IMR-90 (cell line): ENCODE measurements around the gene SLC17A3. TPM values are rescaled to one million over a fixed set of nuclear protein-coding genes. Genes with fewer than 3 reads are reported as not detected.

ENCODE experiments used
- ATAC-seq: fragments of 200-7000 bp; cut with Tn5 transposase; 2 replicates; pipeline ENCODE4 v1.9.1; 2020; ENCODE audit warnings: low read depth, mild to moderate bottlenecking, moderate library complexity
- BruUV-seq: library from RNA; stranded (reverse); fragments of 400-500 nt; replicated peaks from 2 replicates; lab custom pipeline; 2021; lab: Mats Ljungman, UMichigan
- CTCF ChIA-PET: fragments of 300-600 bp; formaldehyde crosslinking; extraction: SDS; loops from one replicate; lab custom pipeline; 2021; ENCODE audit warnings: antibody characterized with exemption; lab: Yijun Ruan, JAX
- POLR2A ChIA-PET: fragments of 300-600 bp; sonication (Branson Sonifier 250); formaldehyde crosslinking; loops from one replicate; lab custom pipeline; 2022; ENCODE audit warnings: antibody characterized with exemption; ENCODE audit not compliant: unreplicated experiment; lab: Charles Lee
- DNase-seq: peaks from one replicate; pipeline ENCODE4 v3.0.0; 2013
- H2AFZ ChIP-seq: replicated peaks from 2 replicates; pipeline ENCODE3; 2013; ENCODE audit warnings: low read length, mild to moderate bottlenecking; ENCODE audit not compliant: poor library complexity
- H2AK5ac ChIP-seq: 2 replicates; pipeline ENCODE4 v1.6.1; 2013; ENCODE audit warnings: low read depth, low read length, inconsistent platforms
- H2AK9ac ChIP-seq: replicated peaks from 2 replicates; pipeline ENCODE3; 2013; ENCODE audit warnings: mild to moderate bottlenecking, low read depth, low read length, moderate library complexity; ENCODE audit not compliant: poor library complexity
- H2BK120ac ChIP-seq: 2 replicates; pipeline ENCODE4 v1.6.1; 2013; ENCODE audit warnings: low read depth, low read length, inconsistent platforms
- H2BK15ac ChIP-seq: 3 replicates; pipeline ENCODE4 v1.6.1; 2013; ENCODE audit warnings: low read depth, low read length, inconsistent platforms
- H2BK20ac ChIP-seq: 2 replicates; pipeline ENCODE4 v1.6.1; 2013; ENCODE audit warnings: low read depth, mild to moderate bottlenecking, inconsistent platforms, low read length, moderate library complexity
- H2BK5ac ChIP-seq: 2 replicates; pipeline ENCODE4 v1.6.1; 2013; ENCODE audit warnings: mild to moderate bottlenecking, low read depth, low read length, inconsistent platforms; ENCODE audit not compliant: poor library complexity, severe bottlenecking
- H3K14ac ChIP-seq: replicated peaks from 2 replicates; pipeline ENCODE4 v1.6.1; 2013; ENCODE audit warnings: low read depth, low read length, inconsistent platforms
- H3K18ac ChIP-seq: 2 replicates; pipeline ENCODE4 v1.6.1; 2013; ENCODE audit warnings: low read depth, low read length, control low read depth
- H3K23ac ChIP-seq: 2 replicates; pipeline ENCODE4 v1.6.1; 2013; ENCODE audit warnings: low read depth, low read length, inconsistent platforms
- H3K27ac ChIP-seq: 2 replicates; pipeline ENCODE4 v1.5.1; 2013; ENCODE audit warnings: mild to moderate bottlenecking, control low read depth, low read length; ENCODE audit not compliant: insufficient read depth
- H3K27me3 ChIP-seq: 2 replicates; pipeline ENCODE4 v1.6.1; 2013; ENCODE audit warnings: low read length; ENCODE audit not compliant: control insufficient read depth, insufficient read depth
- H3K36me3 ChIP-seq: 2 replicates; pipeline ENCODE4 v1.6.1; 2013; ENCODE audit warnings: low read length, mixed read lengths; ENCODE audit not compliant: control insufficient read depth, insufficient read depth
- H3K4ac ChIP-seq: 2 replicates; pipeline ENCODE4 v1.6.1; 2013; ENCODE audit warnings: low read depth, low read length, inconsistent platforms
- H3K4me1 ChIP-seq: 2 replicates; pipeline ENCODE4 v1.6.1; 2013; ENCODE audit warnings: low read length, mixed read lengths; ENCODE audit not compliant: control insufficient read depth, insufficient read depth
- H3K4me2 ChIP-seq: 2 replicates; pipeline ENCODE4 v1.6.1; 2013; ENCODE audit warnings: low read depth, mild to moderate bottlenecking, control low read depth, low read length, moderate library complexity
- H3K4me3 ChIP-seq: 2 replicates; pipeline ENCODE4 v1.5.1; 2013; ENCODE audit warnings: low read depth, mild to moderate bottlenecking, control low read depth, low read length, moderate library complexity; ENCODE audit not compliant: insufficient read depth
- H3K56ac ChIP-seq: 2 replicates; pipeline ENCODE4 v1.6.1; 2013; ENCODE audit warnings: low read length, inconsistent platforms; ENCODE audit not compliant: insufficient read depth; ENCODE audit errors: extremely low read depth
- H3K79me1 ChIP-seq, 2 experiments: 2 replicates each; pipeline ENCODE4 v1.6.1; 2013; ENCODE audit warnings: low read length in 2 of 2, inconsistent platforms in 1 of 2, low read depth in 1 of 2
- H3K9ac ChIP-seq: 2 replicates; pipeline ENCODE4 v1.6.1; 2013; ENCODE audit warnings: low read depth, low read length, control low read depth
- H3K9me1 ChIP-seq: 2 replicates; pipeline ENCODE4 v1.6.1; 2013; ENCODE audit warnings: low read length, inconsistent platforms; ENCODE audit not compliant: insufficient read depth
- H3K9me3 ChIP-seq: 2 replicates; pipeline ENCODE4 v1.6.1; 2013; ENCODE audit warnings: low read length; ENCODE audit not compliant: control insufficient read depth, insufficient read depth
- H4K20me1 ChIP-seq: 2 replicates; pipeline ENCODE4 v1.6.1; 2013; ENCODE audit warnings: low read length, inconsistent platforms; ENCODE audit not compliant: insufficient read depth
- H4K5ac ChIP-seq: 2 replicates; pipeline ENCODE4 v1.6.1; 2013; ENCODE audit warnings: mild to moderate bottlenecking, low read depth, low read length, control low read depth
- H4K8ac ChIP-seq, 2 experiments: 2 replicates each; pipeline ENCODE4 v1.6.1; 2013; ENCODE audit warnings: low read depth in 2 of 2, low read length in 2 of 2, control low read depth in 1 of 2, inconsistent platforms in 1 of 2
- H4K91ac ChIP-seq: 2 replicates; pipeline ENCODE4 v1.6.1; 2013; ENCODE audit warnings: low read depth, low read length, inconsistent platforms; ENCODE audit not compliant: insufficient read depth
- BHLHE40 ChIP-seq: fragments of 150-350 bp; IDR thresholded peaks from 2 replicates; pipeline ENCODE4 v1.6.1; 2016; ENCODE audit warnings: mild to moderate bottlenecking, low read depth, low read length
- CEBPB ChIP-seq: IDR thresholded peaks from 2 replicates; pipeline ENCODE4 v1.6.1; 2012; ENCODE audit warnings: low read depth, low read length, improper control_type of control experiment
- CHD1 ChIP-seq: IDR thresholded peaks from 2 replicates; pipeline ENCODE4 v1.6.1; 2012; ENCODE audit warnings: low read depth, low read length, improper control_type of control experiment
- CTCF ChIP-seq: conservative IDR thresholded peaks from 2 replicates; pipeline ENCODE4 v1.5.1; 2012; ENCODE audit warnings: mild to moderate bottlenecking, low read depth, low read length, improper control_type of control experiment
- ELK1 ChIP-seq: fragments of 150-350 bp; IDR thresholded peaks from 2 replicates; pipeline ENCODE4 v1.6.1; 2016; ENCODE audit warnings: low read depth, mild to moderate bottlenecking, low read length, moderate library complexity, borderline replicate concordance
- FOS ChIP-seq: fragments of 150-350 bp; IDR thresholded peaks from 2 replicates; pipeline ENCODE4 v1.6.1; 2016; ENCODE audit warnings: low read depth, low read length
- MAFK ChIP-seq: IDR thresholded peaks from 2 replicates; pipeline ENCODE4 v1.6.1; 2012; ENCODE audit warnings: low read depth, low read length, improper control_type of control experiment
- MAZ ChIP-seq: IDR thresholded peaks from 2 replicates; pipeline ENCODE4 v1.6.1; 2012; ENCODE audit warnings: low read depth, mild to moderate bottlenecking, low read length, improper control_type of control experiment, moderate library complexity, borderline replicate concordance
- MXI1 ChIP-seq: IDR thresholded peaks from 2 replicates; pipeline ENCODE4 v1.6.1; 2012; ENCODE audit warnings: low read depth, mild to moderate bottlenecking, low read length, moderate library complexity, borderline replicate concordance
- NFE2L2 ChIP-seq: fragments of 150-350 bp; IDR thresholded peaks from 2 replicates; pipeline ENCODE4 v1.6.1; 2016; ENCODE audit warnings: low read depth, mild to moderate bottlenecking, low read length
- POLR2A ChIP-seq: IDR thresholded peaks from 2 replicates; pipeline ENCODE4 v1.6.1; 2012; ENCODE audit warnings: mild to moderate bottlenecking, low read depth, low read length
- RAD21 ChIP-seq: IDR thresholded peaks from 2 replicates; pipeline ENCODE4 v1.6.1; 2012; ENCODE audit warnings: low read length, improper control_type of control experiment
- RCOR1 ChIP-seq: IDR thresholded peaks from 2 replicates; pipeline ENCODE4 v1.6.1; 2012; ENCODE audit warnings: mild to moderate bottlenecking, low read length, improper control_type of control experiment; ENCODE audit not compliant: insufficient replicate concordance
- RFX5 ChIP-seq: IDR thresholded peaks from 2 replicates; pipeline ENCODE4 v1.8.0; 2012; ENCODE audit warnings: low read depth, mild to moderate bottlenecking, low read length, moderate library complexity
- SMC3 ChIP-seq: fragments of 150-350 bp; IDR thresholded peaks from 2 replicates; pipeline ENCODE4 v1.6.1; 2016; ENCODE audit warnings: low read depth, mild to moderate bottlenecking, antibody characterized with exemption, low read length, moderate library complexity
- USF2 ChIP-seq: fragments of 150-350 bp; IDR thresholded peaks from 2 replicates; pipeline ENCODE4 v1.6.1; 2017; ENCODE audit warnings: mild to moderate bottlenecking, antibody characterized with exemption, low read length, low read depth
- WGBS, 2 experiments: methylation state at CpG; one replicate each; pipeline versions ENCODE4 v1.1.5 to v1.1.7; 2013; ENCODE audit warnings: missing lambda C conversion rate in 2 of 2; ENCODE audit not compliant: insufficient read length in 1 of 2; ENCODE audit errors: extremely low coverage in 2 of 2; 5-methylcytosine and 5-hydroxymethylcytosine counted together
- dilution Hi-C: fragments of 300-500 bp; cut with HindIII; formaldehyde crosslinking; loops from one replicate; pipeline ENCODE4 v1.14.3; 2018; ENCODE audit warnings: low sequenced_read_pairs; ENCODE audit not compliant: unreplicated experiment
- in situ Hi-C: fragments of 300-500 bp; cut with MboI; formaldehyde crosslinking; loops from 3 replicates; pipeline ENCODE4 v1.14.3; 2019; ENCODE audit warnings: low sequenced_read_pairs, inconsistent platforms, mixed read lengths
- intact Hi-C: fragments of 100-400 bp; cut with micrococcal nuclease; formaldehyde crosslinking; loops from 2 replicates; pipeline ENCODE4 v1.10.0; 2022
- polyA plus RNA-seq, 3 experiments: library from polyadenylated mRNA; depleted of rRNA; stranded (reverse); fragments of >200 nt; gene quantifications; 2 replicates each; pipeline ENCODE4 v1.2.3, GENCODE V29; 2012; ENCODE audit warnings: low replicate concordance in 1 of 3
- total RNA-seq: library from RNA; depleted of rRNA; stranded (reverse); fragments of >200 nt; gene quantifications from 2 replicates; pipeline ENCODE4 v1.2.3, GENCODE V29; 2012

Gene SLC17A3
- total and polyA plus RNA-seq, 2 of the 4 experiments (the other 2 are of a cell fraction), result not detected

DNA sequence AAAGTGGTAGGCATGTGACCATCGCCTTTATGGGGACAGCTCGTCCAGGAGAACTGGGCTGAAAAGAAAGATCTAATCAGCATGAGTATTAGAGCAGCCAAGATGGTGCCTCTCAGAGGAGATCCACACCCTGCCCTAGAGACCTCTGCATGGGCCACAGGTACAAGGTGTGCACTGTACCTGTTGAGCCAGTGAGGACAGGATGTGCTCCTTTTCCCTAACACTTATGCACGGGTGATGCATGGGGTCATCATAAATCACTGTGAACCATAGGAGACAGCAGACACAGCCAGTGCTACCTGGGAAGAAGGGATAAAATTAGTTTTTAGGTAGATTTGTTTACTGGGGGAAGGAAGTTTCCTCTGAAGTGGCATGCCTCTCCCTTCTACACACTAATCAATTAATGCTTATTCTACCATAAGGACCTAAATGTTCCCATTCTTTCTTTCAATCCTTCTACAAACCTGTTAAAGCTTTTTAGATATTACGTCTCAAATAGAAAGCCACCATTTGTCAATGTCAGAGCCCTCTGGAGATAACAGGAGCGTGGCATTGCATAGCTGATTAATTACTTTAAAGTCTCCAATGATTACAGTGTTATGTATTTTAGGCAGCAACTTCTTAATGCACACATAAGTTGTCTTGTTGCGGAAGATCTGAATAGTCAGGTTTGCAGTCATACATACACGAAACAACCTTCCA is 42.9 kb upstream of the SLC17A3 start:
- Histone ChIP-seq H3K4ac (no peak overlapping the region), H4K8ac (no peak overlapping the region), H3K23ac (no peak overlapping the region), H4K5ac (no peak overlapping the region), H4K20me1 (no peaks in the 10 kb centered on the region), H2BK15ac (no peak overlapping the region), H3K56ac (no peak overlapping the region), H3K9me1 (no peaks in the 10 kb centered on the region), H2AFZ (no peak overlapping the region), H2AK9ac (no peak overlapping the region), H3K4me3 (no peak overlapping the region), H3K14ac (no peak overlapping the region), H2BK20ac (no peak overlapping the region), H2BK120ac (no peak overlapping the region), H3K36me3 (no peaks in the 10 kb centered on the region), H3K18ac (no peak overlapping the region), H4K91ac (no peak overlapping the region), H3K27ac (no peak overlapping the region), H3K9ac (no peak overlapping the region), H2AK5ac (no peak overlapping the region), H3K9me3 (no peaks in the 10 kb centered on the region), H3K27me3 (no peaks in the 10 kb centered on the region), H3K79me1 (no peaks in the 10 kb centered on the region), H2BK5ac (no peak overlapping the region), H3K4me2 (no peak overlapping the region), H3K4me1 (no peaks in the 10 kb centered on the region)
- DNase-seq, result no peak
- TF ChIP-seq CHD1 (no peak), MAZ (no peak), USF2 (no peak), CEBPB (no peak), POLR2A (no peak), BHLHE40 (no peak), RAD21 (no peak), CTCF (no peak), MAFK (no peak), RCOR1 (no peak), SMC3 (no peak), RFX5 (no peak), NFE2L2 (no peak), FOS (no peak), ELK1 (no peak), MXI1 (no peak)
- no CpG with 5 or more reads among the region's 7 CpGs for WGBS, 2 experiments
- ChIA-PET POLR2A (no interaction called here), CTCF (no interaction called here)
- no peak for ATAC-seq
- dilution Hi-C loops, result no loop called here
- BruUV-seq, result no TSS peak
- in situ Hi-C loops, result no loop called here
- intact Hi-C loops, result no loop called here
